ENCODE data around the gene TRIM6.
A peak's percentile ranks its signal among the peaks of the same experiment; 100 is the strongest.
"Not testable (repeated sequence)": the region's sequence is repeated elsewhere in the genome, so short reads cannot be mapped to it uniquely, and the experiment has no call there.

Gene TRIM6

GRCh38 chr11:5605849-5606248 lies 9.4 kb downstream of the TRIM6 start:
- FAIRE-seq = no peak

GRCh38 chr11:5608808-5609207 lies 12.4 kb downstream of the TRIM6 start:
- no peak for FAIRE-seq

GRCh38 chr11:5610446-5610845 lies 14.0 kb downstream of the TRIM6 start:
- no peak for FAIRE-seq

- no peak for FAIRE-seq
Measured at GRCh38 chr11:5611627-5612026, 15.2 kb downstream of the TRIM6 start.

- no peak for FAIRE-seq
Measured at GRCh38 chr11:5618807-5619206, 22.4 kb downstream of the TRIM6 start.

DNA sequence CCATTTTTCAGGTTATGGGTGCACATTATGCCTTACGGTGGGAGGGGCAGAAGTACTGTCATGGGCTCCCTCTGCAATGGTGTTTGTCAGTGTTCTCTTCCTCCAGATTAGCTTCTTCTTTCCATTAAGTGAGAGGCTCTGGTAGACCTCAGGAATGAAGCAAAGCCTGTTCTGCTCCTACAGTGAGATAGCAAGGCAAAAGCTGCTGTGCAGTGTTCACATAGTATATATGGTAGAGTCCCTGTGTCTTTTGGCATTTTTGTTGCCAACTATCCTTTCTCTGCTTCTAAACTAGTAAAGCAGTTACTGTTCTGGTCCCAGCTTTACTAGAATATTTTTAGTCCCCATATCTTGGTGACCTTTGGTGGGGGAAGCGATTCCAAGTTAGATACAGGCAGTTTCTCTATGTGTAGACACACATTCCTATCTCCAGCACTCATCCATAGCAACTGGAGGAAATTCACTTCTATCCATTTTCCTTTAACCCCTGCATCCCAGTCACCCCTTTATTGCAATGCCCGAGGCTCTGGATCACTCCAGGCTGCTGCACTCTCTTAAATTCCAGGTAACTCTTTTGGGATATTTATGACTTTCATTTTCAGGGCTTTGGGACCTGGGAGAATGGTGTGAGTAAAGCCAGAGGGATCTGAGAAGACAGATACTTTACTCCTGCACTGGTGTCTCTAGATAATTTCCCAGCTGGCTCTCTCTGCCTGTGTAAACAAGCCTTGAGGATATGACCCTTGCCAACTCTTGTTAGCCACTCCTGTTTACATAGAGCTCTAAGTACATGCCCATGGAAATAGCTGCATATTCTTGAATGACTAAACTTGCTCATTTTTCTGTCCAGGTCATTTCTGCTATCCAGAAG lies 24.4 kb downstream of the TRIM6 start:
- no peak for FAIRE-seq

DNA sequence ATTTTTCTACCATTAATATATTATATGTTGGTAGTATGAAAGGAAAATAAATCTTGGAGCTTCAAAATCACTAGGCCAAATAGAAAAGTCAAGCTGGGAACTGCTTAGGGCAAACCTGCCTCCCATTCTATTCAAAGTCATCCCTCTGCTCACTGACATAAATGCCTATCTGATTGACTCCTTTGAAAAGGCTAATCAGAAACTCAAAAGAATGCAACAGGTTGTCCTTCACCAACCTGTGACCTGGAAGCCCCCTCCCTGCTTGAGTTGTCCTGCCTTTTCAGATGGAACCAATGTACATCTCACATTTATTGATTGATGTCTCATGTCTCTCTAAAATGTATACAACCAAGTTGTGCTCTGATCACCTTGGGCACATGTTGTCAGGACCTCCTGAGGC lies 25.1 kb downstream of the TRIM6 start:
- FAIRE-seq = no peak

DNA sequence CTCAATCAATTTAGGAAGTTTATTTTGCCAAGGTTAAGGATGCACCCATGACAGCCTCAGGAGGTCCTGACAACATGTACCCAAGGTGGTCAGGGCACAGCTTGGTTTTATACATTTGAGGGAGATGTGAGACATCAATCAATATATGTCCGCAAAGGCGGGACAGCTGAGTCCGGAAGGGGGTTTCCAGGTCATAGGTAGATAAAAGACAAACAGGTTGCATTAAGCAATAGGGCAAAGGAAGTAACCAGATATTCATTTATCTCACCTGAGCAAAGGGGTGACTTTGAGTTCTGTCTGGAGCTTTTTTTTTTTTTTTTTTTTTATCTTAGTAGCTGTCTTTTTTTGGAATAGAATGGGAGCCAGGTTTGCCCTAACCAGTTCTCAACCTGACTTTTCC lies 26.4 kb downstream of the TRIM6 start:
- FAIRE-seq = no peak

GRCh38 chr11:5624489-5625279 lies 28.2 kb downstream of the TRIM6 start, which contains the start of gene TRIM34:
TSS of gene TRIM34 (plus strand) at chr11:5625001. CDS start at chr11:5632332, 7,331 bp downstream.
- FAIRE-seq = peak; percentile 62

DNA sequence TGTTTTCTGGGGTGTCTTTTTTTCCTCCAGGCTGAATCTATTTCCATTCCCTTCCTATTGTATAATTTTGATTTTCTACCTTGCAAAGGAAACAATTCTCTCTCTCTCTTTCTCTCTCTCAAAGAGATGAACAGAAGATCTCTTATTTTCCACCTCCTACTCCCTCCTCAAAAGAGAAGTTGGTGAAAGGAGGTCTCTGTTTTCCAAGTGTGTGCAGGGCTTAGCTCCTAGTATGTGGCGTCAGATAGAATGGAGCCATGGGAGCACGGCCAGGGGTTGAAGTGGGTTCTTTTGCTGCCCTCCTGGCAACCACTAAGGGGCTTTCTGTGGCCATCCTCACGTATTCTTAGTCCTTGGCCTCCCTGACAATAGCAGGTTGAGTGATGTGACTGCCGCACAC lies 28.8 kb downstream of the TRIM6 start:
- FAIRE-seq = no peak

- FAIRE-seq = no peak
Measured at GRCh38 chr11:5626196-5626595, 29.8 kb downstream of the TRIM6 start.

DNA sequence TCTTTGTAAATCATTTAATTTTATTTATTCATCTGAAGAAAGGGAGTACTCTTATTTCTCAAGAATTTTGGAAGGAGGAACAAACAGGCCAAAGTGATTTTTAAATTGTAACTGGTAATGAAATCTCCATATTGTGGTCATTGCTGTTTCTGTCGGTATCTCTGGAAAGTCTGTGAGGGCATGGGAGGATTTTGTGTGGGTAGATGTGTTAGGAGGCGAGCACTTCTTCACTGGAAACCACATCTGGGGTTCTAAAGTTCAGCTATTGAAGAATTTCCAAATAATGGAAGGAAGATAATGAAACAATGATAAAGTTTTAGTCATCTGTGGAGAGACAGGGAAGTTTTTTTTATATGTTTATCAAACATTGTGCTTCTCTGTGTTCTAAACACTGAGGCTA lies 35.0 kb downstream of the TRIM6 start:
- FAIRE-seq = no peak

DNA sequence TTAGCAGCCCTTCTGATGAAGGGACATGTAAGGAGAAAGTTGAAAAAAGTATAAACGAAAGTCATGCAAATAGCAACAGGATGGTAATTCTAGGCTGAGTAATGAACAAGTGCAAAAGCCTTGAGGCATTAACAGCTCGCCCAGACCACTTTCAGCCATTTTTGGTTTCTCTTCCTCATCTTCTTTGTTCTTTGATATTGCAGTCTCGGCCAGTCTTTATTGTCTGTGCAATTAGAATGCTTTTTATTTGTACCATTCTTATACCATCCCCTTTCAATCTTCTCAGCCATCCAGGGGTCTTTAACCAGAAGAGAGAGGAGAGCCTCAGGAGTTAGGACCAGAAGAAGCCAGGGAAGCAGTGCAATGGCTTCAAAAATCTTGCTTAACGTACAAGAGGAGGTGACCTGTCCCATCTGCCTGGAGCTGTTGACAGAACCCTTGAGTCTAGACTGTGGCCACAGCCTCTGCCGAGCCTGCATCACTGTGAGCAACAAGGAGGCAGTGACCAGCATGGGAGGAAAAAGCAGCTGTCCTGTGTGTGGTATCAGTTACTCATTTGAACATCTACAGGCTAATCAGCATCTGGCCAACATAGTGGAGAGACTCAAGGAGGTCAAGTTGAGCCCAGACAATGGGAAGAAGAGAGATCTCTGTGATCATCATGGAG lies 35.7 kb downstream of the TRIM6 start:
- FAIRE-seq = no peak

DNA sequence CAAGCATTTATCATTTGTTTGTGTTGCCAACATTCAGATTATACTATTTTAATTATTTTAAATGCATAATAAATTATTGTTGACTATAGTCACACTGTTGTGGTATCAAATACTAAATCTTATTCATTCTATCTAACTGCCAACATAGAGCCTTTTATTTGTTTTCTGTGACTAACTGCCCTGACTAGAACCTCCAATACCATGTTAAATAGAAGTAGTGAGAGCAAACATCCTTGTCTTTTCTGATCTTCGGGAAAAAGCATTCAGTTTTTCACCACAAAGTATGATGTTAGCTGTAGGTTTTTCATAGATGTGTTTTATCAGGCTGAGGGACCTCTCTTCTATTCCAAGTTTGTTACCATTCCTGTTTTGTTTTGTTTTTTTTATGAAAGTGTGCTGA lies 43.5 kb downstream of the TRIM6 start:
- FAIRE-seq = no peak

DNA sequence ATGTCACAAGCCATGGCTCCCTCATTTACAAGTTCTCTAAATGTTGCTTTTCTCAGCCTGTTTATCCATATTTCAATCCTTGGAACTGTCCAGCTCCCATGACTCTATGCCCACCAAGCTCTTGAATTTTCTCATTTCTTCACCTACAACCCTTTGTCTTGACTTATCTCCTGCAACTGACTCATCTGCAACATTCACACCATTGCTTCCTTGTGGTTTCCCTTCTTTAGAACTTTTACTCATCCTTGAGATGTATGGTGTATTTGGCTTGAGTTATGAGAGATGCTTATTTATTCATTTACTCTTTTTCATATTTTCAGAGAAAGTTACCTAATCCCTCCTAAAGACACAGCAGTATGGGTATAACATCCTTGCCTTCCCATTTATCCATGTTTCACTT lies 47.1 kb downstream of the TRIM6 start:
- no peak for FAIRE-seq

GRCh38 chr11:5646139-5646538 lies 49.7 kb downstream of the TRIM6 start:
- FAIRE-seq = no peak

GRCh38 chr11:5655474-5655873 lies 59.0 kb downstream of the TRIM6 start:
- no peak for FAIRE-seq

DNA sequence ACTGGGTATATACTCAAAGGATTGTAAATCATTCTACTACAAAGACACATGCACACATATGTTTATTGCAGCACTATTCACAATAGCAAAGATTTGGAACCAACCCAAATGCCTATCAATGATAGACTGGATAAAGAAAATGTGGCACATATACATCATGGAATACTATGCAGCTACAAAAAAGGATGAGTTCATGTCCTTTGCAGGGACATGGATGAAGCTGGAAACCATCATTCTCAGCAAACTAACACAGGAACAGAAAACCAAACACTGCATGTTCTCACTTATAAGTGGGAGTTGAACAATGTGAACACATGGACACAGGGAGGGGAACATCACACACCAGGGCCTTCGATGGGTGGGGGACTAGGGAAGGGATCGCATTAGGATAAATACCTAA lies 60.5 kb downstream of the TRIM6 start:
- FAIRE-seq = not testable (repeated sequence)

- no peak for FAIRE-seq
Measured at GRCh38 chr11:5658318-5658717, 61.9 kb downstream of the TRIM6 start.

Measured in colon (tissue), 2 donors.